ENCODE data around the gene CERKL.

GRCh38 chr2:181680937-181681811, 24.3 kb upstream of the CERKL start:
- TF ChIP-seq CTCF (IDR thresholded peaks at IDR 0.05), result no peak
- TF ChIP-seq EZH2 (IDR thresholded peaks at IDR 0.05; ENCODE audit: borderline replicate concordance, insufficient read depth, low read depth, low read length, poor library complexity, severe bottlenecking), result no peak

Data from B cell (primary cell).